Breast epithelium (tissue), 4 donors: ENCODE results near the gene ZNHIT1. TPM values are rescaled to one million over a fixed set of nuclear protein-coding genes. Genes with fewer than 3 reads are reported as not detected.
A peak's percentile ranks its signal among the peaks of the same experiment; 100 is the strongest.

ENCODE experiments used
- DNase-seq, 2 donors: peaks; one replicate each; pipeline ENCODE4 v3.0.0-alpha.2; 2019; ENCODE audit warnings: low spot score in 2 of 2
- H3K27ac ChIP-seq, 2 donors: fragments of 200-600 bp; sonication (generic) in 1 of 2; one replicate each; pipeline ENCODE4 v1.5.1; 2016 to 2019; ENCODE audit warnings: mild to moderate bottlenecking in 1 of 2
- H3K27me3 ChIP-seq, 2 donors: fragments of 200-600 bp; sonication (generic) in 1 of 2; one replicate each; pipeline versions ENCODE4 v1.5.1 to v1.6.0; 2017 to 2019; ENCODE audit warnings: control low read depth in 1 of 2, mild to moderate bottlenecking in 1 of 2
- H3K36me3 ChIP-seq: fragments of 200-600 bp; one replicate; pipeline ENCODE4 v1.5.1; 2019
- H3K4me1 ChIP-seq, 2 donors: fragments of 200-600 bp; sonication (generic); one replicate each; pipeline ENCODE4 v1.5.1; 2016 to 2019; ENCODE audit warnings: control low read depth in 1 of 2
- H3K4me3 ChIP-seq, 3 donors: fragments of 200-600 bp; sonication (generic); 1 replicate in 2 of 3; 2 replicates in 1 of 3; pipeline ENCODE4 v1.5.1; 2016 to 2019; ENCODE audit warnings: mild to moderate bottlenecking in 3 of 3, moderate library complexity in 2 of 3
- H3K9me3 ChIP-seq, 2 donors: fragments of 200-600 bp; sonication (generic) in 1 of 2; one replicate each; pipeline ENCODE4 v1.5.1; 2016 to 2019; ENCODE audit warnings: control low read depth in 1 of 2
- CTCF ChIP-seq, 3 donors: fragments of 450-650 bp; IDR thresholded peaks; one replicate each; pipeline ENCODE4 v1.5.1; 2016 to 2017; ENCODE audit warnings: antibody characterized with exemption in 3 of 3, mild to moderate bottlenecking in 3 of 3, moderate library complexity in 3 of 3
- POLR2A ChIP-seq: fragments of 450-650 bp; IDR thresholded peaks from one replicate; pipeline ENCODE4 v1.6.1; 2016; ENCODE audit warnings: antibody characterized with exemption, mild to moderate bottlenecking, moderate library complexity
- POLR2AphosphoS5 ChIP-seq, 3 donors: sonication (generic); formaldehyde crosslinking; IDR thresholded peaks; one replicate each; pipeline ENCODE4 v1.6.1; 2017; ENCODE audit warnings: antibody characterized with exemption in 3 of 3
- intact Hi-C: fragments of 100-400 bp; cut with DNase I; formaldehyde crosslinking; loops from one replicate; pipeline ENCODE4 v1.15.1; 2023; ENCODE audit warnings: low total_unique reads
- total RNA-seq, 3 donors: library from RNA; depleted of rRNA; stranded (reverse); fragments of >200 nt; gene quantifications; one replicate each; pipeline ENCODE4 v1.1.0, GENCODE V29; 2016

The ZNHIT1 gene
- total RNA-seq, 3 donors from 2014 or later, result 80.2 to 107 (median 91.4) TPM

- no peaks in the 10 kb centered on the region for H3K36me3 ChIP-seq
- intact Hi-C loops, result no loop called here
- DNase-seq, result no peak
- no peaks in the 10 kb centered on the region for H3K27me3 ChIP-seq
- peak overlapping the region; percentile 89 to 91 for H3K27ac ChIP-seq
- TF ChIP-seq POLR2A (no peak), CTCF (IDR thresholded peaks at IDR 0.05) (no peak), POLR2AphosphoS5 (IDR thresholded peaks at IDR 0.05) (no peak)
- H3K9me3 ChIP-seq, result no peaks in the 10 kb centered on the region
- H3K4me1 ChIP-seq, result peaks cover 0 to 6% of the 10 kb centered on the region in 2 donors
- peak overlapping the region; percentile 72 to 90 (median 84) for H3K4me3 ChIP-seq
Observed at GRCh38 chr7:101218236-101219125, 516 bp downstream of the ZNHIT1 start.

GRCh38 chr7:101220295-101220694 is 2.3 kb downstream of the ZNHIT1 start:
- Histone ChIP-seq H3K36me3 (no peaks in the 10 kb centered on the region), H3K27me3 (no peaks in the 10 kb centered on the region), H3K4me3 (no peak overlapping the region), H3K27ac (no peak overlapping the region), H3K4me1 (peaks cover 0 to 6% of the 10 kb centered on the region in 2 donors), H3K9me3 (no peaks in the 10 kb centered on the region)
- intact Hi-C loops, result no loop called here
- TF ChIP-seq CTCF (IDR thresholded peaks at IDR 0.05) (no peak), POLR2A (no peak), POLR2AphosphoS5 (IDR thresholded peaks at IDR 0.05) (no peak)
- no peak for DNase-seq

- Histone ChIP-seq H3K36me3 (no peaks in the 10 kb centered on the region), H3K4me3 (no peak overlapping the region)
- intact Hi-C loops, result no loop called here
Observed at GRCh38 chr7:101222275-101222830, 4.4 kb downstream of the ZNHIT1 start.

GRCh38 chr7:101223528-101223927 is 5.6 kb downstream of the ZNHIT1 start:
- Histone ChIP-seq H3K36me3 (no peaks in the 10 kb centered on the region), H3K27me3 (no peaks in the 10 kb centered on the region), H3K4me3 (no peak overlapping the region), H3K4me1 (peaks cover 0 to 5% of the 10 kb centered on the region in 2 donors), H3K9me3 (no peaks in the 10 kb centered on the region), H3K27ac (no peak overlapping the region)
- intact Hi-C loops, result no loop called here
- TF ChIP-seq POLR2A (no peak), POLR2AphosphoS5 (IDR thresholded peaks at IDR 0.05) (no peak), CTCF (IDR thresholded peaks at IDR 0.05) (no peak)
- DNase-seq, result no peak

More at GRCh38 chr7:101222275-101222830, 4.4 kb downstream of the ZNHIT1 start:
- DNase-seq, result no peak
- no peak for TF ChIP-seq POLR2A
- TF ChIP-seq POLR2AphosphoS5 (IDR thresholded peaks at IDR 0.05), result no peak
- TF ChIP-seq CTCF (IDR thresholded peaks at IDR 0.05), result no peak
- no peaks in the 10 kb centered on the region for H3K27me3 ChIP-seq
- peaks cover 0 to 6% of the 10 kb centered on the region in 2 donors for H3K4me1 ChIP-seq
- H3K9me3 ChIP-seq, result no peaks in the 10 kb centered on the region
- H3K27ac ChIP-seq, result no peak overlapping the region

- Histone ChIP-seq H3K27ac (no peak overlapping the region), H3K9me3 (no peaks in the 10 kb centered on the region), H3K4me1 (no peaks in the 10 kb centered on the region), H3K4me3 (no peak overlapping the region), H3K27me3 (no peaks in the 10 kb centered on the region), H3K36me3 (no peaks in the 10 kb centered on the region)
- DNase-seq, result no peak
- TF ChIP-seq POLR2AphosphoS5 (IDR thresholded peaks at IDR 0.05) (no peak), POLR2A (no peak), CTCF (IDR thresholded peaks at IDR 0.05) (no peak)
- intact Hi-C loops, result no loop called here
Observed at GRCh38 chr7:101225650-101226049, 7.7 kb downstream of the ZNHIT1 start.
